AML-193 (cell line): ENCODE data around the gene RIMS4.

Experiments
- DNase-seq, 2 experiments: peaks; one replicate each; lab custom pipeline; 2025; lab: John Stamatoyannopoulos, UW

Gene RIMS4

GRCh38 chr20:44742304-44743079 is 67.9 kb downstream of the RIMS4 start:
- DNase-seq: no peak

- no peak for DNase-seq
These were observed 70.4 kb downstream of the RIMS4 start for GRCh38 chr20:44739942-44740341.

DNA sequence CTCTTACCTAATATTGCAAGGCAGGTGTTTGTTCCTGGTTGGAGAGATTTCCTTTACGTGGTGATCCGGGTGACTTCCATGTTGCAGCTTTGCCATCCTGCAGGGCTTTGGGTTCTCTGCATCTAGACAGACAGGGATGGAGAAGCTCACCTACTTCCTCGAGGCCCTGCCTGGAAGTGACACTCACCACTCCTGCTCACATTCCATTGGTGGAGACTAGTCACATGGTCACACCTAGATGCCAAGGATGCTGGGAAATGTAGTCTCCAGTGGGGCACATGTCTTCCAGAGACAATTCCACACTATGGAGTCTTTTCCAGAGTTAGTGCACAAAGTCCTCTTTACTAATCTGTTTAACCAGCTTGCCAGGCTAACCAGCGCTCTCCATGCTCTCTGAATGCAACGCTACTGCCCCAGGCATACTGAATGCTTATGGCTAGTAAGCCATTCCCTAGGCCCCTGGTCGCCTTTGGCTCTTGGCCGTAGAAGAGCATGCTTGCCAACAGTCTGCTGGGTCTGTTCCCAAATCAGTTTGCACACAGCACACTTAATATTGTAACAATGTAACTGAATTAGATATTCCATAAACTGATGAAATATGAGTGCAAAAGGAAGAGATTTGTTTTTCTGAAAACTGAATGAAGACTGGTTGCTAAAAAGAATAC is 71.4 kb downstream of the RIMS4 start:
- DNase-seq: peak; percentile 11 to 16

DNA sequence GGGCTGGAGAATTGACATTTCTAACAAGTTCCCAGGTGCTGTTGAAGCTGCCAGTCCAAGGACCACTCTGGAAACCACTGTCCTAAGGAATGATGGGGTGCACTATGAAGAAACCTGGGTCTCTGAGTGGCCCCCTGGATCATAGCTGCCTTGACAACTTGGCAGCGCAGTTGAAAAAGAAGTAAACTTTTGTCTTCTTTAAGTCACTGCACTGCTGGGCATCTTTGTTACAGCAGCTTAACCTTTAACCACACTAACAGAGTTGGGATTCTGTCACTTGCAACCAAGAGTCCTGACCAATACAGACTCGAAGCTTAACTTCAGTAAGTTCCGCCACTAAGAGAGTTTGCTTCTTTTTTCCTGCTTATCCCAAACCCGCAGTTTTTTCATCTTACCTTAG is 73.2 kb downstream of the RIMS4 start:
- no peak for DNase-seq

DNA sequence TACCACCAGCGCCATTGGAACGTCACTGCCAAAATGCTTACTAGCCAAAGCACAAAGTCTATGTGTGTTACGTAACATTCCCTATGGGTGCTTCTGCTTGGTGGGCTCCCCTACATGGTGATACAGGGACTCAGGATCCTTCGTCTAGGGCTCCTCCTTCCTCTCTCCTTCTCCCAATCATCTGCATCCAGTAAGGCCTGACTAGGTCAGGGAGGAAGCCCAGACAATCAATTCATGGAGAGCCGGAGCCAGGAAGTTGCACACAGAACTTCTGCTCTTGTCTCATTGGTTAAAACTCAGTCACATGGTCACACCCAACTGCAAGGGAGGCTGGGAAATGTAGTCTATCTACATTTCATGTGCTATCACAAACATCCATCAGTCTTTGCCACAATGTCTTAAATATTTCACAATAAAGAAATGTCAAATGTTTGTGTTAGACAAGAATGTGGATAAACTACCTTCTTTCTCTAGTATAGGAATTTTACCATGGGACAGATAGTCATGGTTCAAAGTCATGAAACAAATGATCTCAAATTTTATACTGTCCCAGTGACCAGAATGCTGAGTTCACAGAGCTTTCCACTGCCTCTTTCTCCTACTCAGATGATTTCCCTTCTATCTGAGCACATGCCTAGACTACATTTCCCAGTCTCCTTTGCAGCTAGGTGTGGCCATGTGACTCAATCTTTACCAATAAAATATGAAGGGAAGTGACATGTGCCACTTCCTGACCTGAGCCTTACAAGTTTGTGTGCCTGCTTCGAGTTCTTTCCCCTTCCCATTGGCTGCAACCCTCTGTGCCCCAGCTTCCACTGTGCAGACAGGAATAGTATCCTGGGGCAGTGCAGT is 74.0 kb downstream of the RIMS4 start:
- DNase-seq: peak; percentile 71 to 74

DNA sequence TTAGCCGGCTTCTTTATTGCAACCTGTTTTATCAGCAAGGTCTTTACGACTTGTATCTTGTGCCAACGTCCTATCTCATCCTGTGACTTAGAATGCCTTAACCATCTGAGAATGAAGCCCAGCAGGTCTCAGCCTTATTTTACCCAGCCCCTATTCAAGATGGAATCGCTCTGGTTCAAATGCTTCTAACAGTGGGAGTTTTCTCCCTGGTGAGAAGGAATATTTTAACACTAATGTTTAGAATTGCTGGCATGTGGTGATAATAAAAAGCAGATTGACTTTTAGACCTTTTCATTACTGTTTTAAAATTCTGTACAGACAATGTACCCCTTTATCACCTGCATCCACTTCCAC is 74.6 kb downstream of the RIMS4 start:
- DNase-seq: no peak

DNA sequence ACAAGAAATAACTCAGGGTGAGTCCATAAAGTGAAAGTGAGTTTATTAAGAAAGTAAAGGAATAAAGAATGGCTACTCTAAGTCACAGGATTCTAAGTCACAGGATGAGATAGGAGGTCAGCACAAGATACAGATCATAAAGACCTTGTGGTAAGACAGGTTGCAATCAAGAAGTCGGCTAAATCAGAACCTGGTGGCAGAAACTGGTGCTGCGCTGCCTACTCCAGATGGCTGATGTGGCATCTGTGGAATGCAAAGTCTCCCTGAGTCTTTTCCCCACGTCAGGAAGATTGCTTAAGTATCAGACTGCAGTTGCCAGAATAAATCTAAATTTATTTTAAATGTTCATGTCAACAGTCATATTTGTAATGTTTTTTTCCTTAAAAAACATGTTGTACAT is 75.4 kb downstream of the RIMS4 start:
- no peak for DNase-seq

DNA sequence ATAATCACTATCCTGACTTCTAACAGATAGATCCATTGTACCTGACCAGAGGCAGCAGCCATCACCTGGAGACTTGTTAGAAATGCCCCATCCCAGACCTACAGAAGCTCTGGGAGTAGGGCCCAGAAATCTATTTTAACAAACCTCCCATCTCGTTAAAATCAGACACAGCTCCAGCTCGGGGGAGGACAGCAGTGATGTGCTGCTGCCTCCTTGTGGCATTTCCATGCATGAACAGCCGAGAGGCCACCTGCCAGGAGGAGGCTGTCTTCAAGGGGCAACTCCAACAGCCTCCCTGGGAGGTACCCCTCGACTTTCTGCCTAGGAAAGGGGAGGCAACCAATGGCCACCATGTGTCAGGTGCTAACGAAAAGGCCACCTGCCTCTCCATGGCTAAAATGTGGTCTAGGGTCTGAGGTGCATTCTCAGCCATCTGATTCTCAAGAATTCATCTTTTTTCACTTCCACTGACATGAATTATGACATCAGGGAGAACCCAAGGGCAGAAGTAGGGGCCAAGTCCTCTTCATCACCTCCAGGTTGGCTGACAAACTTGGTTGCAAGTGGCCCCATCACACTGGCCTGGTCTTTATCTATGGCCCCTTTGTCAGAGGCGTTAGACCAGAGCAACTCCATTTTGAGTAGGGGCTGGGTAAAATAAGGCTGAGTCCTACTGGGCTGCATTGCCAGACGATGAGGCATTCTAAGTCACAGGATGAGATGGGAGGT is 76.8 kb downstream of the RIMS4 start:
- peak; percentile 31 to 34 for DNase-seq

GRCh38 chr20:44732327-44732726 is 78.0 kb downstream of the RIMS4 start:
- no peak for DNase-seq

- no peak for DNase-seq
These were observed 78.7 kb downstream of the RIMS4 start for GRCh38 chr20:44731657-44732056.

DNA sequence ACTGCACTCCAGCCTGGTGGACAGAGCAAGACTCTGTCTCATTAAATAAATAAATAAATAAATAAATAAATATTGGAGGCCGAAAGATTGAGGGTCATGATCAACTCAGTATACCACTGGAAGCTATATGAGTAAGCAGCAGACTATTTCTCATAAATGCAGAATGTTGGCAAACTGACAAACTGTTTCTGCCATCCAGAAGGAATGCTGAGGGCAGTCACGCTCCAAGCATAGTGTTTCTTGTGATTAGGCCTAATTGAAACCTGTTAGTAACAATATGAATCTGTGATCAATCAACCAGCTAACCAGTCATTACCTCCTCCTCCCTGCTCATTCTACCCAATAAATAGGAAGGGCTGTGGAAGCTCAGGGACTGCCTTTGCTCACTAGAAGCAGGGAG is 79.9 kb downstream of the RIMS4 start:
- no peak for DNase-seq

- peak; percentile 56 to 59 for DNase-seq
These were observed 81.4 kb downstream of the RIMS4 start for GRCh38 chr20:44728801-44729443.

- no peak for DNase-seq
These were observed 82.7 kb downstream of the RIMS4 start for GRCh38 chr20:44727651-44728050.

GRCh38 chr20:44727039-44727438 is 83.3 kb downstream of the RIMS4 start:
- DNase-seq: no peak

DNA sequence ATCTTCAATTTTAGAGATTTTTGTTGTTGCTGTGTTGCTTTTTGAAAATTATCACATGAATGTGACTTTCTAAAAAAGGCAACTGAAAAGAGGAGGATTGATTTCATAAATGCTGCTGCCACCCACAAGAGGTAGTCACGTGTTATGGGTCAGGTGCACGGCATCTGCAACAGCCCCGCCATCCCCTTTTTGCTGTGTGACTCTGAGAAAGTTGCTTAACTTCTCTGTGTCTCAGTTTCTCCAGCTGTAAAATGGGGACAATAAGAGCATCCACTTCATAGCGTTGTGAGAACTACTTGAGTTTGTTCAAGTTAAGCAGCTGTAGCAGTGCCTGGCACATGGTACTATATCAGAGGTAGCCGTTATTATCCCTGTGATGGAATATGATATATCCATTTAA is 84.5 kb downstream of the RIMS4 start:
- DNase-seq: no peak

DNA sequence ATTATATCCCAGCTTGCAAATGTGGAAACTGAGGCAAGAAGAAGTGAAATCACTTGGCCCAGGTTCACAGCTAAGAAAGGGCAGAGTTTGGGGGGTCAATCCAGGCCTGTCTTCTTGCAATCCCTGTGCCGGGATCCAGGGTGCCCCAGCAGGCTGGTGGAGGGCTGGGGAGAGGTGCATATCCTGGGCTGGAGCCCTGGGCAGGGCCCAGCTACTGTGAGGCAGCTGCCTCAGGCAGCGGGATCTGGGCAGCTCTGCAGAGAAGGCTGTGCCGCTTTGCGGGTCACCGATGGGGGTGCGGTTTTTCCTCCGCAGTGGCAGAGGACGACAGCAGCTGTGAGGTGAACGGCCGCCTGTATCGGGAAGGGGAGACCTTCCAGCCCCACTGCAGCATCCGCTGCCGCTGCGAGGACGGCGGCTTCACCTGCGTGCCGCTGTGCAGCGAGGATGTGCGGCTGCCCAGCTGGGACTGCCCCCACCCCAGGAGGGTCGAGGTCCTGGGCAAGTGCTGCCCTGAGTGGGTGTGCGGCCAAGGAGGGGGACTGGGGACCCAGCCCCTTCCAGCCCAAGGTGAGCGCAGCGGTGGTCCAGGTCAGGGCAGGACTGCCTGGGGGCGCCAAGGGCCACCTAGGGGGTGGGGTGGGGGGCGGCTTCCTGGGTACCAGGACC is 85.8 kb downstream of the RIMS4 start:
- no peak for DNase-seq

DNA sequence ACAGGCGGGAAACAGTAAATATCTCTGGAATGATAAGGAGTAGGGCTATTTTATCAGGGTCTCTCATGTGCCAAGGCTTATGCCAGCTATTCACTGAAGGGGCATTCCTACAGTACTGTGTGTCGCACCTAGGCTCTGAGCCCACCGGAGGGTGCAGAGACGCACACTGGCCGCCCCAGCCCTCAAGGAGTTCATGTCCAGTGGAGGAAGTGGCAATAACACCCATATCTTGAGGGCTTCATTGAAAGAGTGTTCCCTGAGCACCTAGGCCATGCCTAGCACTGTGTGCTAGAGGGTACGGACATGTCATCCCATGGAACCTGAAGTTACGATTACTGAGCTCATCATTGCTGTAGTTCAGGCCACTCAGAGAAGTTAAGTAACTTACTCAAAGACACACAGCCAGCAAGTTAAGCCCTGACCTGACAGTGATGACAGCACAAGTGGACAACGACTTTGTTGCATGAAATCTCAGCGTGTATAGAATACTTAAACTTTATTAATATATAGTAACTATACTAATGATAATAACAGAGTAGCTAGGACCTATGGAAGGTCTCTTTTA is 86.5 kb downstream of the RIMS4 start:
- DNase-seq: no peak

- no peak for DNase-seq
These were observed 87.0 kb downstream of the RIMS4 start for GRCh38 chr20:44723391-44723790.

GRCh38 chr20:44722990-44723389 is 87.4 kb downstream of the RIMS4 start:
- no peak for DNase-seq

- DNase-seq: no peak
These were observed 88.6 kb downstream of the RIMS4 start for GRCh38 chr20:44721785-44722054.
